HG03469 (cell line): ENCODE data around the gene JOSD2.
"Not testable (repeated sequence)": the region's sequence is repeated elsewhere in the genome, so short reads cannot be mapped to it uniquely, and the experiment has no call there.

Source experiments
- ATAC-seq: cut with Tn5 transposase; IDR thresholded peaks from one replicate; pipeline ENCODE4 v1.9.1; 2021; ENCODE audit warnings: mild to moderate bottlenecking, moderate library complexity, moderate number of reproducible peaks; ENCODE audit not compliant: unreplicated experiment

The JOSD2 gene

GRCh38 chr19:50547385-50548190, 36.6 kb upstream of the JOSD2 start:
- ATAC-seq, result no peak

DNA sequence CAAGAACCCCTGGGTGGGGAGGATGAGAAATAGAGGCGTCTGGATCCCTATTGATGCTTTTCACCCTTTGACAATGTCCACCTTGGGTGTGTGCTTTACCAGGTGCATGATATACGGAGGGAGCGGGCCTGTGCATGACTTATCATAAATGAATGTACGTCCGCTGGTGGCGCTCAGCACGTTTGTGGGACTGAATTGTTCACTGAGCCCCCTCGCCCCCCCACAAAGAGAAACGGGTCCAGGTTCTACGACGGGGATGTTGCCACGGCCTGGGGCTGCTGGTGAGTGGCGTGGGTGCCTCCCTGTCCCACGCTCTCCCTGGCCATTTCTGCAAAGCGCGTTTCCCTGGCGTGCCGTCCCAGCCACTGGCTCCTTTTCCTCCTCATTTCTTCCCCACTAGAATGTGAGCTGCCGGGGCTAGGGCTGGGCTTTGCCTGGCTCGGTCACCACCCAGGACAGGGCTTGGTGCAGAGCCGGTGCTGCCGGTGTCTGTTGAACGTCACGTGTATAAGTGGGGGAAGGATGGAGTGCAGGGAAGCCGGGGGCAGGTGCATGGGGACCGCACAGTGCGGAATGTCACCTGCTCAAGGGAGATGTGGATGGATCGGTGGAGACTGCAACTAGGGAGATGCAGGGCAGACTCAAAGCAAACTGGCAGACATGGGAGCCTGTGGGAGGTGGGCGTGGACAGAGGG, 35.7 kb upstream of the JOSD2 start:
- ATAC-seq, result no peak

DNA sequence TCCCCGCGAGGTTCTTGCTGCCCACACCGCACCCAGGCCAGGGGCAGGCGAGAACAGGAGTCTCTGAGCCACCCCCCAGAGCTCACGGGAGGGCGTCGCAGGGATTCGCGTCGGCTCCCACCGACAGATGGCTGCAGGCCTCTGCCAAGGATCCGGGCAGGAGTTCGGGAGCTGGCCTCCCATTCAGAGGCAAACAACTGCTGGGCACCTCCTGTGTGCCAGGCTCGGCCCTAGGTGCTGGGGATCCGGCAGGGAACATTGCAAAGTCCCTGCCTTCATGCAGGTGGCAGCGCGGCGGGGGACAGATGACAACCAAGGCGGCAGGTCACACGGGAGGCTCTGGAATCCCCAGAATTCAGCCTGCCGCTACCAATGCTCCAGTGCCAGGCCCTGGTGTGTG, 32.0 kb upstream of the JOSD2 start:
- no peak for ATAC-seq

- ATAC-seq, result no peak
Measured at GRCh38 chr19:50537769-50538230, 26.8 kb upstream of the JOSD2 start.

DNA sequence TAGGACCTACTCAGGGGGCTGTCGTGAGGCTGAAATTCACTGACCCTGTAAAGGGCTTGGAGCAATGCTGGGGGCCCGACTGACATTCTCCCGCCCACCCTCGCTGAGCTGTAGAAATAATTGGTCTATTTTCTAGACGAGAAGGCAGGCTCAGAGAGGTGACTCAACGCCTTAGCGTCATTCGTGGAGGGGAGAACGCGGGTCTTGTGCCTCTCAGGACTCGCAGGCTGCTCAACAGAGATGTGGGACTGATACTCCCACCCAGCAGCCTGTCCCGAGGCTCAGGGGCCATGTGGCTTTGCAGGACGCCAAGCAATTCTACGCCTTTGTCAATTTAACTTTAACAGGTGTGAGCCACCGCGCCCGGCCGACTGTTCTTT, 26.3 kb upstream of the JOSD2 start:
- no peak for ATAC-seq

DNA sequence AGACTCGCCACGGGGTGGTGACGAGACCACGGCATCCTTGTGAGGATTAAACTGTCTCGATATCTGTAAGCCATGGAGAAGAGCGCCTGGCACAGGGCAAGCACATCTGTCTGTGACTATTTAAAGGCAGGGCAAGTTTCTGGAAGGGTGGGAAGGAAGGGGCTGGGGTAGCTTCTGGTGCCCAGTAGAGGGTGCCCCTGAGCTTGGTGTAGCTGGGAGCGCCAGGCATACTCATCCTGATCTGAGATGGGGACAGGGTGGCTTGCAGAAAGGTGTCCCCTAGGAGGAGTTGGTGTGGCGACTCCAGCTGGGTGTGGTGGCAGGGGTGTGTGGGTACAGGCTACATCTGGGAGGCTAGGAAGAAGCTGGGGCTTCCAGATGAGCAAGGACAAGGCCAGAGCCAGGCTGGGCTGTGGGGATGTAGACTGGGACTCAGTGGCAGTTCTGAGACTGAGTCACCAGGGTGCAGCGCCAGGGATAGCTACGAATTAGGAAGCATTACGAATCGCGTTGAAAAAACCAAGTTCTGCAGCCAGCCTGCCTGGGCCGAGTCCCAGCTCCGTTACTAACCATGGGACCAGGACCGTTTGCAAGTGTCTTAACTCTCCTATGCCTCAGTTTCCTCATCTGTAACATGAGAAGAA, 25.8 kb upstream of the JOSD2 start:
- no peak for ATAC-seq

- no peak for ATAC-seq
Measured at GRCh38 chr19:50535672-50536187, 24.7 kb upstream of the JOSD2 start.

- ATAC-seq, result no peak
Measured at GRCh38 chr19:50534478-50534877, 23.5 kb upstream of the JOSD2 start.

GRCh38 chr19:50532952-50533351, 22.0 kb upstream of the JOSD2 start:
- no peak for ATAC-seq

- ATAC-seq, result no peak
Measured at GRCh38 chr19:50531171-50531612, 20.2 kb upstream of the JOSD2 start.

GRCh38 chr19:50528052-50528451, 17.1 kb upstream of the JOSD2 start:
- not testable (repeated sequence) for ATAC-seq

DNA sequence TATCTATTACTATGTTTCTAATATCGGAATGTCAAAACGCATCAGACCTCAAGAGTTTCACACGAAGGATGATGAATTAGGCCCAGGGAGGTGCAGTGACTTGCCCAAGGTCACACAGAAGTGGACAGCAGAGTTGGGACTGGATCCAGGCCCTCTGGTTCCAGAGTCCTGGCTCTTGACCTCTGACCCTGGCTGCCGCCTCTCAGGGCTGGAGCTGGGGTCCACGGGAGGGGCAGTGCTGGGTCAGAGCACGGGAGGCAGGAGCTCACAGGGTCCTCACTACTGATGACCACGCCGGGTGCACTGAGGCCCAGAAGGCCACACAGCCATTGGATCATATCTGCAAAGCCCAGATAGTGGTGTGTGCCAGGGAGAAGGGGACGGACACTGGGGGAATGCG, 11.9 kb upstream of the JOSD2 start:
- no peak for ATAC-seq

- ATAC-seq, result no peak
Measured at GRCh38 chr19:50520822-50521465, 10.0 kb upstream of the JOSD2 start.

DNA sequence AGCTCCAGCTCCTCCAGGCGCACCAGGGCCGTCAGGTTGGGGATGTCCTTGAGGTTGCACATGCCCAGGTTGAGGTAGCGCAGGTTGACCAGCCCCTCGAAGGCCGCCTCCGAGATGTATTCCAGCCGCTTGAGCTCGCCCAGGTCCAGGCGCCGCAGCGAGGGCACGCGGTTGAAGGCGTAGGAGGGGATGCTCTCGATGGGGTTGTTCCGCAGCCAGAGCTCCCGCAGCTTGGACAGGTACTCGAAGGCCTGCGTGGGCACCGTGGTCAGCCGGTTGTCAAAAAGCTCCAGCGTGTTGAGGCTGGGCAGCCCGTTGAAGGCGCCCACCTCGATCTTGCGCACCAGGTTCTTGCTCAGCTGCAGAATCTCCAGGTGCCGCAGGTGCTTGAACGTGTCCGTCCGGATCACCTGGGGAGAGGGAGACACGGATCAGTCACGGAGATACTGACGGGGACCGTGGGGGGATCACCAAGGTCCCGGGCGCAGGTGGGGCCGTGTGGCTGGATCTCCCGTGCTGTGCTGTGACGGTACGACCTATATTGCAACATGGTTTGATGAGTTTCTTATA, 8.1 kb upstream of the JOSD2 start:
- ATAC-seq, result no peak

- no peak for ATAC-seq
Measured at GRCh38 chr19:50518091-50519005, 7.4 kb upstream of the JOSD2 start.

GRCh38 chr19:50517704-50518075, 6.7 kb upstream of the JOSD2 start:
- no peak for ATAC-seq

GRCh38 chr19:50516964-50517703, 6.1 kb upstream of the JOSD2 start:
- no peak for ATAC-seq

DNA sequence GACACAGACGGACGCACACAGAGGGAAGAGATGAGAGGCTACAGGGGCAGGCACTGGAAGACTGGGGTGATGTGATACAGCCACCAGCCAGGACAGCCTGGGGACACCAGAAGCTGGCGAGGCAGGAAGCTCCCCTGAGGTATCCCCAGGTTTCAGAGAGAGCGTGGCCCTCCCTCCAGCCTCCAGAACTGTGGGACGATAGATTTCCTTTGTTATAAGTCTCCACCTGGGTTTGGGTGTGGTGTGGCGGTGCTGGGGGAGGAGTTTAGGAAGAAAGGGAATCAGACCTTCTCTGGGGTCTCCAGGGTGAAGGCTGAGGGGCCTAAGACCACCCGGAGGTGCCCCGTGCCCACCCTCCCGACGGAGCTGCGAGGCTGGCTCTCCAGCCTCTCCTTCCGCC, 5.5 kb upstream of the JOSD2 start:
- ATAC-seq, result no peak

- ATAC-seq, result no peak
Measured at GRCh38 chr19:50515168-50515561, 4.2 kb upstream of the JOSD2 start.
